GM21515 (cell line): Measurements from ENCODE around the gene SNAPC2.
"Not testable (repeated sequence)": the region's sequence is repeated elsewhere in the genome, so short reads cannot be mapped to it uniquely, and the experiment has no call there.

Experiments
- ATAC-seq: cut with Tn5 transposase; IDR thresholded peaks from one replicate; pipeline ENCODE4 v1.9.1; 2021; ENCODE audit not compliant: unreplicated experiment

The SNAPC2 gene

GRCh38 chr19:7932930-7933300 lies 12.8 kb downstream of the SNAPC2 start:
- ATAC-seq, result no peak

GRCh38 chr19:7933411-7933810 lies 13.3 kb downstream of the SNAPC2 start:
- no peak for ATAC-seq

GRCh38 chr19:7933828-7934725 lies 13.9 kb downstream of the SNAPC2 start:
- ATAC-seq, result no peak

GRCh38 chr19:7934766-7935165 lies 14.6 kb downstream of the SNAPC2 start:
- ATAC-seq, result no peak

- no peak for ATAC-seq
These were observed 20.7 kb downstream of the SNAPC2 start for GRCh38 chr19:7940841-7941240.

- ATAC-seq, result no peak
These were observed 21.9 kb downstream of the SNAPC2 start for GRCh38 chr19:7941895-7942596.

- no peak for ATAC-seq
These were observed 22.9 kb downstream of the SNAPC2 start for GRCh38 chr19:7942981-7943443.

- ATAC-seq, result peak; percentile 96
These were observed 23.5 kb downstream of the SNAPC2 start, which contains the start of gene TIMM44 for GRCh38 chr19:7943444-7944176. Gene TIMM44 (minus strand): TSS chr19:7943666. CDS start chr19:7943651, 15 bp downstream.

- peak; percentile 15 for ATAC-seq
These were observed 24.1 kb downstream of the SNAPC2 start for GRCh38 chr19:7944177-7944761.

GRCh38 chr19:7947939-7948338 lies 27.8 kb downstream of the SNAPC2 start:
- no peak for ATAC-seq

- no peak for ATAC-seq
These were observed 32.9 kb downstream of the SNAPC2 start for GRCh38 chr19:7953060-7953459.

GRCh38 chr19:7953576-7953975 lies 33.4 kb downstream of the SNAPC2 start:
- no peak for ATAC-seq

- no peak for ATAC-seq
These were observed 35.6 kb downstream of the SNAPC2 start for GRCh38 chr19:7955696-7956095.

- ATAC-seq, result no peak
These were observed 39.1 kb downstream of the SNAPC2 start for GRCh38 chr19:7959211-7959610.

GRCh38 chr19:7961082-7961481 lies 40.9 kb downstream of the SNAPC2 start:
- ATAC-seq, result not testable (repeated sequence)

- ATAC-seq, result no peak
These were observed 41.9 kb downstream of the SNAPC2 start for GRCh38 chr19:7961920-7962626.

GRCh38 chr19:7962644-7963268 lies 42.6 kb downstream of the SNAPC2 start:
- ATAC-seq, result no peak

- ATAC-seq, result no peak
These were observed 43.4 kb downstream of the SNAPC2 start for GRCh38 chr19:7963566-7963965.

GRCh38 chr19:7965259-7965841 lies 45.2 kb downstream of the SNAPC2 start:
- ATAC-seq, result no peak
